ENCODE data around the gene DHPS. TPM values are rescaled to one million over a fixed set of nuclear protein-coding genes. Genes with fewer than 3 reads are reported as not detected.

The DHPS gene
- total RNA-seq, 1 donor from 2014 or later, result 55.3 TPM

GRCh38 chr19:12692960-12693359 lies 11.3 kb upstream of the DHPS start:
- Mint-ChIP-seq H3K4me3 (ENCODE audit: unreplicated experiment) (no peak overlapping the region), H3K36me3 (ENCODE audit: low read depth, unreplicated experiment) (peaks cover 6% of the 10 kb centered on the region), H3K27ac (ENCODE audit: unreplicated experiment) (no peak overlapping the region), H3K4me1 (ENCODE audit: unreplicated experiment) (no peaks in the 10 kb centered on the region), H3K9me3 (ENCODE audit: unreplicated experiment) (no peaks in the 10 kb centered on the region), H3K27me3 (ENCODE audit: unreplicated experiment) (peaks cover 3% of the 10 kb centered on the region)
- TF ChIP-seq, protein P1, sequence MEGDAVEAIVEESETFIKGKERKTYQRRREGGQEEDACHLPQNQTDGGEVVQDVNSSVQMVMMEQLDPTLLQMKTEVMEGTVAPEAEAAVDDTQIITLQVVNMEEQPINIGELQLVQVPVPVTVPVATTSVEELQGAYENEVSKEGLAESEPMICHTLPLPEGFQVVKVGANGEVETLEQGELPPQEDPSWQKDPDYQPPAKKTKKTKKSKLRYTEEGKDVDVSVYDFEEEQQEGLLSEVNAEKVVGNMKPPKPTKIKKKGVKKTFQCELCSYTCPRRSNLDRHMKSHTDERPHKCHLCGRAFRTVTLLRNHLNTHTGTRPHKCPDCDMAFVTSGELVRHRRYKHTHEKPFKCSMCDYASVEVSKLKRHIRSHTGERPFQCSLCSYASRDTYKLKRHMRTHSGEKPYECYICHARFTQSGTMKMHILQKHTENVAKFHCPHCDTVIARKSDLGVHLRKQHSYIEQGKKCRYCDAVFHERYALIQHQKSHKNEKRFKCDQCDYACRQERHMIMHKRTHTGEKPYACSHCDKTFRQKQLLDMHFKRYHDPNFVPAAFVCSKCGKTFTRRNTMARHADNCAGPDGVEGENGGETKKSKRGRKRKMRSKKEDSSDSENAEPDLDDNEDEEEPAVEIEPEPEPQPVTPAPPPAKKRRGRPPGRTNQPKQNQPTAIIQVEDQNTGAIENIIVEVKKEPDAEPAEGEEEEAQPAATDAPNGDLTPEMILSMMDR (IDR thresholded peaks at IDR 0.05; ENCODE audit: unreplicated experiment), result no peak
- DNase-seq (ENCODE audit: low spot score), result no peak

DNA sequence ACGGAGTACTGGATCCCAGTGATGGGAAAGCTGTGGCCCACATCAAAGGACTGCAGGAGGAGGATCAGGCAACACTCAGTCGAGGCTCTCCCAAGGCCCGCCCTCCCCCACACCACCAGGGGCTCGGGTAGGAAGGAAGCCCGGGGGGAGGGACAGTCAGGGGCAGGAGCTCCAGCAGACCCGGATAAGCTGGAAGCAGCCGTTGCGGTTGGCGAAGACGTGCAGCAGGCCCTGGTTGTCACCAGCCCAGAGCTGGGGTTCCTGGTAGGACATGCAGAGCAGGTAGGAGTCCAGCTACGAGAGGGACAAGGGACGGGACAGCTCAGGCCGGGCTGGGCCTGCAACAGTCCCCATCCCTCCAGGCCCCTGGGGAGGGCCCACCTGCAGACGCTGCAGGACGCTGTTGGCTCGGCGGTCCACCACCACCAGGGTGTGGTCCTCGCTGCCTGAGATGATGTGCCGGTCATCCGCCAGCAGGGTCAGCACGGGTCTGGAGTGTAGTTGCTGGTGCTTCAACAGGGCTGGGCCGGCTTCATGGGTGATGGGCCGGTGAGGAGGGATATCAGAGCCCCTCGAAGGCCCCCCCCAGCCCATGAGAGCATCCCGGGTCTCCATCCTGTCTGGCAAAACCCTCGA lies 8.0 kb upstream of the DHPS start:
- no peaks in the 10 kb centered on the region for H3K4me1 Mint-ChIP-seq (ENCODE audit: unreplicated experiment)
- TF ChIP-seq, protein P1 (IDR thresholded peaks at IDR 0.05; ENCODE audit: unreplicated experiment), result no peak
- no peaks in the 10 kb centered on the region for H3K9me3 Mint-ChIP-seq (ENCODE audit: unreplicated experiment)
- H3K27me3 Mint-ChIP-seq (ENCODE audit: unreplicated experiment), result peaks cover 8% of the 10 kb centered on the region
- H3K36me3 Mint-ChIP-seq (ENCODE audit: low read depth, unreplicated experiment), result peaks cover 6% of the 10 kb centered on the region
- H3K27ac Mint-ChIP-seq (ENCODE audit: unreplicated experiment), result no peak overlapping the region
- H3K4me3 Mint-ChIP-seq (ENCODE audit: unreplicated experiment), result no peak overlapping the region
- DNase-seq (ENCODE audit: low spot score), result no peak

GRCh38 chr19:12689012-12689411 lies 7.3 kb upstream of the DHPS start:
- TF ChIP-seq, protein P1 (IDR thresholded peaks at IDR 0.05; ENCODE audit: unreplicated experiment), result no peak
- Mint-ChIP-seq H3K36me3 (ENCODE audit: low read depth, unreplicated experiment) (peaks cover 6% of the 10 kb centered on the region), H3K4me3 (ENCODE audit: unreplicated experiment) (no peak overlapping the region), H3K27me3 (ENCODE audit: unreplicated experiment) (peaks cover 7% of the 10 kb centered on the region), H3K4me1 (ENCODE audit: unreplicated experiment) (no peaks in the 10 kb centered on the region), H3K27ac (ENCODE audit: unreplicated experiment) (no peak overlapping the region), H3K9me3 (ENCODE audit: unreplicated experiment) (no peaks in the 10 kb centered on the region)
- DNase-seq (ENCODE audit: low spot score), result no peak

GRCh38 chr19:12687496-12688196 lies 6.0 kb upstream of the DHPS start, which contains the start of gene GNG14:
Gene GNG14, plus strand, starts transcription at chr19:12687998. Its CDS starts 51 bp downstream, at chr19:12688049.
- TF ChIP-seq, protein P1 (IDR thresholded peaks at IDR 0.05; ENCODE audit: unreplicated experiment), result no peak
- Mint-ChIP-seq H3K27me3 (ENCODE audit: unreplicated experiment) (peaks cover 8% of the 10 kb centered on the region), H3K36me3 (ENCODE audit: low read depth, unreplicated experiment) (peaks cover 6% of the 10 kb centered on the region), H3K27ac (ENCODE audit: unreplicated experiment) (no peak within 1 kb of the TSS), H3K9me3 (ENCODE audit: unreplicated experiment) (no peaks in the 10 kb centered on the region), H3K4me1 (ENCODE audit: unreplicated experiment) (no peaks in the 10 kb centered on the region), H3K4me3 (ENCODE audit: unreplicated experiment) (peak within 1 kb of the TSS; percentile 56)
- no peak for DNase-seq (ENCODE audit: low spot score)

- Mint-ChIP-seq H3K36me3 (ENCODE audit: low read depth, unreplicated experiment) (peaks cover 12% of the 10 kb centered on the region), H3K4me3 (ENCODE audit: unreplicated experiment) (no peak overlapping the region), H3K4me1 (ENCODE audit: unreplicated experiment) (peaks cover 6% of the 10 kb centered on the region), H3K9me3 (ENCODE audit: unreplicated experiment) (no peaks in the 10 kb centered on the region), H3K27me3 (ENCODE audit: unreplicated experiment) (peaks cover 18% of the 10 kb centered on the region), H3K27ac (ENCODE audit: unreplicated experiment) (no peak overlapping the region)
- no peak for DNase-seq (ENCODE audit: low spot score)
- TF ChIP-seq, protein P1 (IDR thresholded peaks at IDR 0.05; ENCODE audit: unreplicated experiment), result no peak
These were observed 4.2 kb upstream of the DHPS start for GRCh38 chr19:12685831-12686230.

Data from endothelial cell (in vitro differentiated cells).